GM18873 (cell line): ENCODE measurements around the gene ZBTB49.
"Not testable (repeated sequence)": the region's sequence is repeated elsewhere in the genome, so short reads cannot be mapped to it uniquely, and the experiment has no call there.

Experiments
- ATAC-seq: cut with Tn5 transposase; IDR thresholded peaks from one replicate; pipeline ENCODE4 v1.9.1; 2021; ENCODE audit warnings: mild to moderate bottlenecking, moderate library complexity, moderate number of reproducible peaks; ENCODE audit not compliant: unreplicated experiment, low FRiP score

Gene ZBTB49

GRCh38 chr4:4289941-4290850 is at the start of gene ZBTB49, which contains the start of gene LYAR:
Gene ZBTB49, plus strand, starts transcription at chr4:4290251. Its CDS starts 9,695 bp downstream, at chr4:4299946.
Gene LYAR, minus strand, starts transcription at chr4:4290154. Its CDS starts 6,412 bp downstream, at chr4:4283742.
- ATAC-seq = peak; percentile 79

- no peak for ATAC-seq
Measured at GRCh38 chr4:4245172-4245571, 44.9 kb upstream of the ZBTB49 start.

- ATAC-seq = no peak
Measured at GRCh38 chr4:4247696-4248028, 42.4 kb upstream of the ZBTB49 start.

- peak; percentile 81 for ATAC-seq
Measured at GRCh38 chr4:4248029-4248884, 41.8 kb upstream of the ZBTB49 start, which contains the start of gene TMEM128. Gene TMEM128, minus strand, starts transcription at chr4:4248223. Its CDS starts 21 bp downstream, at chr4:4248202.

GRCh38 chr4:4248885-4249203 is 41.2 kb upstream of the ZBTB49 start:
- ATAC-seq = no peak

GRCh38 chr4:4249342-4249741 is 40.7 kb upstream of the ZBTB49 start:
- ATAC-seq = not testable (repeated sequence)

GRCh38 chr4:4249866-4250265 is 40.2 kb upstream of the ZBTB49 start:
- no peak for ATAC-seq

- no peak for ATAC-seq
Measured at GRCh38 chr4:4254199-4254598, 35.9 kb upstream of the ZBTB49 start.

- no peak for ATAC-seq
Measured at GRCh38 chr4:4254666-4255065, 35.4 kb upstream of the ZBTB49 start.

- ATAC-seq = no peak
Measured at GRCh38 chr4:4256799-4257198, 33.3 kb upstream of the ZBTB49 start.

GRCh38 chr4:4257705-4258104 is 32.3 kb upstream of the ZBTB49 start:
- not testable (repeated sequence) for ATAC-seq

GRCh38 chr4:4259484-4260100 is 30.5 kb upstream of the ZBTB49 start:
- no peak for ATAC-seq

GRCh38 chr4:4260185-4260751 is 29.8 kb upstream of the ZBTB49 start:
- ATAC-seq = no peak

- no peak for ATAC-seq
Measured at GRCh38 chr4:4267981-4268380, 22.1 kb upstream of the ZBTB49 start.

- ATAC-seq = no peak
Measured at GRCh38 chr4:4268776-4269175, 21.3 kb upstream of the ZBTB49 start.

- no peak for ATAC-seq
Measured at GRCh38 chr4:4269331-4269731, 20.7 kb upstream of the ZBTB49 start.

GRCh38 chr4:4269856-4270255 is 20.2 kb upstream of the ZBTB49 start:
- ATAC-seq = no peak

- ATAC-seq = no peak
Measured at GRCh38 chr4:4270529-4270928, 19.5 kb upstream of the ZBTB49 start.

GRCh38 chr4:4271912-4272311 is 18.1 kb upstream of the ZBTB49 start:
- ATAC-seq = no peak

- ATAC-seq = no peak
Measured at GRCh38 chr4:4274226-4274625, 15.8 kb upstream of the ZBTB49 start.

- no peak for ATAC-seq
Measured at GRCh38 chr4:4277531-4277930, 12.5 kb upstream of the ZBTB49 start.
